Measurements from ENCODE around the gene SMIM5. TPM values are rescaled to one million over a fixed set of nuclear protein-coding genes. Genes with fewer than 3 reads are reported as not detected.

The SMIM5 gene, protein sequence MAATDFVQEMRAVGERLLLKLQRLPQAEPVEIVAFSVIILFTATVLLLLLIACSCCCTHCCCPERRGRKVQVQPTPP
- total RNA-seq (2022) (0.09 TPM in 1 of 2 replicates, not detected in the other), Bru-seq, nascent RNA (percentile 11 among the genes with signal in this experiment), BruChase-seq, experiment 1, labeled RNA remaining after a 6-hour chase (percentile 7 among the genes with signal in this experiment), BruChase-seq, experiment 2, labeled RNA remaining after a 2-hour chase (not detected)
- long read RNA-seq = 0 reads

DNA sequence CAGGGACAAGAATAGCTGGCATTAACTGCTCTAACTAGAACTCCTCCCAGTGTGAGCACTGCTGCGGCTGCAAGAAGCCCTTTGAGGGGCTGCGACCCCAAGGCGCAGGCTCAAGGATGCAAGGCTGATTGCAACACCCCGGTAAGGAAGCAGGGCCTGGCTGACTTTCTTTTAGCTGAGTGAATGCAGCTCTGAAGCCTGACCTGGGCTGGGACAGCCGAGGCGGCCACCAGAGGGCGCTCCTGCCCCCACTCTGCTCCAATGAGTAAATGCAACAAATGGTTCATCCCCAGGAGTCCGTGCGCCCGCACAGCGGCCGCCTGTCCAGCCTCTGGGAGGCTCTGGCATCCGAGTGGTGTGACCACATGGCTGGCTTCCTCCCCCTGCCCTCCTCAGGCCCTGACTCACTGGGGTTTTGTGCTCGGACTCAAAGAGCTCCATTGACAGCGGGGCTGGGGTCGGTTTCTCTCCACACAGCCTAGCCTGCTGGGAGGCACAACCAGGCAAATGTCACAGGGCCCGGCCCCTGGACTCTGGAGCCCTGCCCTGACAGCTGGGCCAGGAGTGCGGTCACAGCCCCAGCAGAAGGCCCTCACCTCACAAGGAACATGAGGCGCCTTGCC lies at the start of gene SMIM5:
SMIM5 (plus strand) TSS at position 572 of the 623 bp plus-strand sequence. CDS start 6,768 bp downstream, outside the sequence.
- Mint-ChIP-seq H3K4me1 (ENCODE audit: insufficient read depth, unreplicated experiment) (peaks cover 10% of the 10 kb centered on the region), H3K27ac (ENCODE audit: low read depth, unreplicated experiment) (peak within 1 kb of the TSS; percentile 55), H3K36me3 (ENCODE audit: insufficient read depth, unreplicated experiment) (peaks cover 19% of the 10 kb centered on the region), H3K9me3 (ENCODE audit: unreplicated experiment) (no peaks in the 10 kb centered on the region), H3K27me3 (ENCODE audit: insufficient read depth, unreplicated experiment) (no peaks in the 10 kb centered on the region), H3K4me3 (ENCODE audit: unreplicated experiment) (peak within 1 kb of the TSS; percentile 19)
- DNase-seq (ENCODE audit: unreplicated experiment) = peak; percentile 78
- TF ChIP-seq CTCF (IDR thresholded peaks at IDR 0.05; ENCODE audit: unreplicated experiment) = peak; percentile 90
- POLR2A ChIA-PET = interaction anchor here (0.6 to 2.7 kb wide), 15 partner anchors 9 to 244 kb away, joined by 3 to 15 read pairs (median 4); partner anchors contain the start of genes GALK1, ITGB4, RECQL5 and SAP30BP
- intact Hi-C loops (cut with micrococcal nuclease) = loop anchor here (1.0 to 10.0 kb wide), 2 partner anchors 115 to 208 kb away; no protein-coding TSS in a partner anchor
- no TSS peak for BruUV-seq (replicated peaks)
- CTCF ChIA-PET = interaction anchor here (0.5 to 3.9 kb wide), 57 partner anchors 9 to 622 kb away, joined by 3 to 75 read pairs (median 4); partner anchors contain the start of genes GALK1, ITGB4 and TSEN54

- intact Hi-C loops (cut with micrococcal nuclease) = no loop called here
- BruUV-seq (replicated peaks) = no TSS peak
- no peaks in the 10 kb centered on the region for H3K4me1 Mint-ChIP-seq (ENCODE audit: insufficient read depth, unreplicated experiment)
- H3K9me3 Mint-ChIP-seq (ENCODE audit: unreplicated experiment) = peaks cover 8% of the 10 kb centered on the region
- CTCF ChIA-PET = no interaction called here
- H3K4me3 Mint-ChIP-seq (ENCODE audit: unreplicated experiment) = no peak overlapping the region
- no peak overlapping the region for H3K27ac Mint-ChIP-seq (ENCODE audit: low read depth, unreplicated experiment)
- DNase-seq (ENCODE audit: unreplicated experiment) = no peak
- TF ChIP-seq CTCF (IDR thresholded peaks at IDR 0.05; ENCODE audit: unreplicated experiment) = no peak
- POLR2A ChIA-PET = no interaction called here
- peaks cover 4% of the 10 kb centered on the region for H3K36me3 Mint-ChIP-seq (ENCODE audit: insufficient read depth, unreplicated experiment)
- no peaks in the 10 kb centered on the region for H3K27me3 Mint-ChIP-seq (ENCODE audit: insufficient read depth, unreplicated experiment)
Measured at GRCh38 chr17:75584849-75585175, 48.4 kb upstream of the SMIM5 start.

DNA sequence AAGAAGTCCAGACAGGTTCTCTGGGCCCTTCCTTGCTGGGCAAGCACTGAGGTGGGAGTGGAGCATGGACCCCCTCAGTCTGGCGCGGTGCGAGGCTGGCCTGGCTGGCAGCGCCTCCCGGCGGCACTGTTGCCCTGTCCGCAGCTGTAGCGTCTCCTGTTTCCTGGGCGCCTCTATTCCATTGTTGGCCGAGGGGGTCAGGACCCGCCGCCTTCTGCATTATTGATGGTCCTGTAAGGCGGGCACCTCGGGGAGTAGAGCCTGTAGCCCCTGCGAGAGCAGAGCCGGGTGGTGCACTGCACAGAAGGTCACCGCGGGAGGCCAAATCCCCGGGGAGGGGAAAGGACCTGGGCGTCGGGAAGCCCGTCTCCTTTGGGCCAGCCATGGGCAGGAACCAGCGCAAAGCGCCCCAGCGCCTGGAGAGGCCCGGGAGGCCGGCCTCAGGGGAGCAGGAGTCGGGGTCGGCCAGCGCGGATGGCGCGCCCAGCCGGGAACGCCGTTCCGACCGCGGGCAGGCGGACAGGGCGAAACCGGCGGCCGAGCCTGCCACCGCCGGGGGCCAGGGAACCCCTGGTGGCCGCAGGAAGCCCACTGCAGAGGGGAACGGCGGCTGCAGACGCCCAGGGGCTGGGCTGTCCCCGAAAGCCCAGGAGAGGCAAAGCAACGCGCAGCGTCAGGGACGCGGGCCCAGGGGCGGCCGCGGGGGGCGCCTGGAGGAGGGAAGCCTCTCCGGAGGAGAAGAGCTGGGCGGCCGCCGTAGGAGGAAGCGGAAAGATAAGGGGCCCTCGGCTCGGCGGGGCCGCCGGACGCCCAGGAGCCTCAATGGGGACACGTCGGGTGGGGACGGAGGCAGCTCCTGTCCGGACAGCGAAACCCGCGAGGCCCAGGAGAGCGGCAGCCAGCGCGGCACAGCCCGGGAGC lies 45.3 kb upstream of the SMIM5 start, which contains the start of gene MYO15B:
MYO15B (plus strand) TSS at position 126 of the 921 bp plus-strand sequence; CDS start at position 384, 258 bp downstream.
- CTCF ChIA-PET = interaction anchor here (0.6 to 1.3 kb wide), 2 partner anchors 45 to 46 kb away, joined by 3 read pairs; partner anchors contain the start of gene SMIM5

More for the DNA sequence above, 45.3 kb upstream of the SMIM5 start, which contains the start of gene MYO15B:
- no peak for TF ChIP-seq CTCF (IDR thresholded peaks at IDR 0.05; ENCODE audit: unreplicated experiment)
- no TSS peak for BruUV-seq (replicated peaks)
- H3K4me3 Mint-ChIP-seq (ENCODE audit: unreplicated experiment) = peak within 1 kb of the TSS; percentile 36
- intact Hi-C loops (cut with micrococcal nuclease) = loop anchor here (2.0 kb wide), 2 partner anchors 71 to 161 kb away; partner anchors contain the start of gene TSEN54
- H3K27me3 Mint-ChIP-seq (ENCODE audit: insufficient read depth, unreplicated experiment) = no peaks in the 10 kb centered on the region
- H3K36me3 Mint-ChIP-seq (ENCODE audit: insufficient read depth, unreplicated experiment) = no peaks in the 10 kb centered on the region
- POLR2A ChIA-PET = interaction anchor here (0.7 to 0.9 kb wide), 2 partner anchors 61 to 72 kb away, joined by 3 read pairs; partner anchors contain the start of gene TSEN54
- no peak for DNase-seq (ENCODE audit: unreplicated experiment)
- no peak within 1 kb of the TSS for H3K27ac Mint-ChIP-seq (ENCODE audit: low read depth, unreplicated experiment)
- no peaks in the 10 kb centered on the region for H3K9me3 Mint-ChIP-seq (ENCODE audit: unreplicated experiment)
- no peaks in the 10 kb centered on the region for H3K4me1 Mint-ChIP-seq (ENCODE audit: insufficient read depth, unreplicated experiment)

All from MCF 10A (cell line).